ENCODE data around the gene C18orf32.
A peak's percentile ranks its signal among the peaks of the same experiment; 100 is the strongest.
"Not testable (repeated sequence)": the region's sequence is repeated elsewhere in the genome, so short reads cannot be mapped to it uniquely, and the experiment has no call there.

The C18orf32 gene

DNA sequence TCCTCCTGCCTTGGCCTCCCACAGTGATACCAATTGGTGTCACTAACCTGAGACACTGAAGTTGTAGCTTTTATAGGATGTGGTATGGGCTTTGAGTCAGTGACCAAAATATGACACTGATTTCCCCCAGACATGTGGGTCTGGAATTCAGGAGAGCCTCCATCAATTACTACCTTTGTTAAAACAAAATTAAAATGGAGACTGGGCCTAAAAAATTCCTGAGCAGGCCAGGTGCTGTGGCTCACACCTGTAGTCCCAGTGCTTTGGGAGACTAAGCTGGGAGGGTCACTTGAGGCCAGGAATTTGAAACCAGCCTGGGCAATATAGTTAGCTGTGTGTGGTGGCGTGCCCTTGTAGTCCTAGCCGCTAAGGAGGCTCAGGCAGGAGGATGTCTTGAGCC lies 37.9 kb upstream of the C18orf32 start:
- TF ChIP-seq, protein P1, sequence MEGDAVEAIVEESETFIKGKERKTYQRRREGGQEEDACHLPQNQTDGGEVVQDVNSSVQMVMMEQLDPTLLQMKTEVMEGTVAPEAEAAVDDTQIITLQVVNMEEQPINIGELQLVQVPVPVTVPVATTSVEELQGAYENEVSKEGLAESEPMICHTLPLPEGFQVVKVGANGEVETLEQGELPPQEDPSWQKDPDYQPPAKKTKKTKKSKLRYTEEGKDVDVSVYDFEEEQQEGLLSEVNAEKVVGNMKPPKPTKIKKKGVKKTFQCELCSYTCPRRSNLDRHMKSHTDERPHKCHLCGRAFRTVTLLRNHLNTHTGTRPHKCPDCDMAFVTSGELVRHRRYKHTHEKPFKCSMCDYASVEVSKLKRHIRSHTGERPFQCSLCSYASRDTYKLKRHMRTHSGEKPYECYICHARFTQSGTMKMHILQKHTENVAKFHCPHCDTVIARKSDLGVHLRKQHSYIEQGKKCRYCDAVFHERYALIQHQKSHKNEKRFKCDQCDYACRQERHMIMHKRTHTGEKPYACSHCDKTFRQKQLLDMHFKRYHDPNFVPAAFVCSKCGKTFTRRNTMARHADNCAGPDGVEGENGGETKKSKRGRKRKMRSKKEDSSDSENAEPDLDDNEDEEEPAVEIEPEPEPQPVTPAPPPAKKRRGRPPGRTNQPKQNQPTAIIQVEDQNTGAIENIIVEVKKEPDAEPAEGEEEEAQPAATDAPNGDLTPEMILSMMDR (IDR thresholded peaks at IDR 0.05; ENCODE audit: control insufficient read depth, insufficient read depth, low read depth, low read length, missing control alignments): no peak
- DNase-seq (ENCODE audit: low read depth): no peak
- no peak overlapping the region for H3K4me3 ChIP-seq (ENCODE audit: control insufficient read depth, low read depth, low read length)

DNA sequence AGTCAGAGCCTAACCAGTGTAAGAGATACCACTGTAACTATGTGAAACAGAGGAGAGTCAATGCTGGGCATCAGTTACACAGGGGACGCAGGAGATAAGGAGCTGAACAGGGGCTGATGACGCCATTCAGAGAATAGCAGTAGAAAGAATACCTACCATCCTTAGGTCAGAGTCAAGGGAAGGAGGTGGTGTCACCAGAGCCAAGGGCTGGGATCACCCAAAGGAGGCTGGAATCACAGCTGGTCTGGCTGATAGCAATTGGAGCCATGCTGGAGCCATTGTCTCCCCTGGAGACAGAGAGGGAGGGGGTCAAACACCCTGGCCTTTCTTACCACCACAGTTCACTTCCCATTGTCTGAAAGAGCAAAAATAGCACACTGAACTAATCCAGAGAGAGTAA lies 37.3 kb upstream of the C18orf32 start:
- H3K4me3 ChIP-seq (ENCODE audit: control insufficient read depth, low read depth, low read length): no peak overlapping the region
- DNase-seq (ENCODE audit: low read depth): no peak
- TF ChIP-seq, protein P1 (IDR thresholded peaks at IDR 0.05; ENCODE audit: control insufficient read depth, insufficient read depth, low read depth, low read length, missing control alignments): no peak

DNA sequence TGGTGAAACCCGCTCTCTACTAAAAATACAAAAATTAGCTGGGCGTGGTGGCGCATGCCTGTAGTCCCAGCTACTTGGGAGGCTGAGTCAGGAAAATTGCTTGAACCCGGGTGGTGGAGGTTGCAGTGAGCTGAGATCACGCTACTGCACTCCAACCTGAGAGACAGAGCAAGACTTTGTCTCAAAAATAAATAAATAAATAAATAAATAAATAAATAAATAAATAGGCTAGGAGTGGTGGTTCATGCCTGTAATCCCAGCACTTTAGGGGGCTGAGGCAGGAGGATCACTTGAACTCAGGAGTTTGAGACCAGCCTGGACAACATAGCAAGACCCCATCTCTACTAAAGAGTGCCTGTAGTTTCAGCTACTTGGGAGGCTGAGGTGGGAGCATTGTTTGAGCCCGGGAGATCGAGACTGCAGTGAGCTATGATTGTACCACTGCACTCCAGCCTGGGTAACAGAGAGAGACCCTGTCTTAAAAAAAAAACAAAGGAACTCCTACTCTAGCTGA lies 36.6 kb upstream of the C18orf32 start:
- H3K4me3 ChIP-seq (ENCODE audit: control insufficient read depth, low read depth, low read length); DNase-seq (ENCODE audit: low read depth): not testable (repeated sequence)

DNA sequence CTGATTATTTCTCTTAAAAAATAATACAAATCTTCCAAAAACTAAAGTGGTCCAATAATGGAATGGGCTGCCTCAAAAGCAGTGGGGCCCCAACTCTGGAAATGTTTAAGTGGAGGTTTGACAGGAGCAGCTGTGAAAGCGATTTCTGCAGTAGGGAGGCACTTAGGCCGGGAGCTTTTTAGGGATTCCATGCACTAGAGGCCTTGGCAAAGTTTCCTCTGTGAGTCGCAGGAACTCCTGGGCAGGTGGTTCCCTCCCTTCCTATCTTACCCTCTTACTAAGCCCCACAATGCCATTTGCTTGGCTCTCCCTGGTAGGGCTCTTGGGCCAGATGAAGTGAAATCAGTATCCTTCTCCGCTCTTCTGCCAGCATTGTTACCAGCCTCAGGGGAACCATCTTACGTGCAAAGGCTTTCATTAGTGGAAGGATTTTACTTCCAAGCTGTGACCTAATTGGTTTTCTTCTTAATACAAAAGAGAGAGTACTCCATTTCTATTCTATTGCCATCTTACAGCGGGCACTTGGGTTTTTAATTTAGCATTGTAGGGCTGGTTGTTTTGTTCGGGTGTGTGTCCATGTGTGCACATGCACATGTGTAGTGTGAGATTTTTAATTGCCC lies 34.3 kb upstream of the C18orf32 start:
- TF ChIP-seq, protein P1 (IDR thresholded peaks at IDR 0.05; ENCODE audit: control insufficient read depth, insufficient read depth, low read depth, low read length, missing control alignments): no peak
- DNase-seq (ENCODE audit: low read depth): no peak
- no peak overlapping the region for H3K4me3 ChIP-seq (ENCODE audit: control insufficient read depth, low read depth, low read length)

DNA sequence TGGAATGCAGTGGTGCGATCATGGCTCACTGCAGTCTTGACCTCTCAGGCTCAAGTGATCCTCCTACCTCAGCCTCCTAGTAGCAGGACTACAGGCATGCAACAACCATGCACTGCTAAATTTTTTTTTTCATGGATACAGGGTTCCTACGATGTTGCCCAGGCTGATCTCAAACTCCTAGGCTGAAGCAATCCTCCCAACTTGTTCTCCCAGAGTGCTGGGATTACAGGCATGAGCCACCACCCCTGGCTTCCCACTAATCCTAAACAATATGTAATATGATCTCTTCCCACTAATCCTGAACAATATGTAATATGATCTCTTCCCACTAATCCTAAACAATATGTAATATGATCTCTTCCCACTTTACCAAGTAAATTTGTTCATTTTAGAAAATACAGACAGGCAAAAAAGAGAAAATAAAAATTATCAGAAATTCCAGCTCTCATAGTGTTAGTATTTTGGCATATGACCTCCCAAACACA lies 33.7 kb upstream of the C18orf32 start:
- peak; percentile 1 for DNase-seq (ENCODE audit: low read depth)
- H3K4me3 ChIP-seq (ENCODE audit: control insufficient read depth, low read depth, low read length): no peak overlapping the region
- TF ChIP-seq, protein P1 (IDR thresholded peaks at IDR 0.05; ENCODE audit: control insufficient read depth, insufficient read depth, low read depth, low read length, missing control alignments): no peak

DNA sequence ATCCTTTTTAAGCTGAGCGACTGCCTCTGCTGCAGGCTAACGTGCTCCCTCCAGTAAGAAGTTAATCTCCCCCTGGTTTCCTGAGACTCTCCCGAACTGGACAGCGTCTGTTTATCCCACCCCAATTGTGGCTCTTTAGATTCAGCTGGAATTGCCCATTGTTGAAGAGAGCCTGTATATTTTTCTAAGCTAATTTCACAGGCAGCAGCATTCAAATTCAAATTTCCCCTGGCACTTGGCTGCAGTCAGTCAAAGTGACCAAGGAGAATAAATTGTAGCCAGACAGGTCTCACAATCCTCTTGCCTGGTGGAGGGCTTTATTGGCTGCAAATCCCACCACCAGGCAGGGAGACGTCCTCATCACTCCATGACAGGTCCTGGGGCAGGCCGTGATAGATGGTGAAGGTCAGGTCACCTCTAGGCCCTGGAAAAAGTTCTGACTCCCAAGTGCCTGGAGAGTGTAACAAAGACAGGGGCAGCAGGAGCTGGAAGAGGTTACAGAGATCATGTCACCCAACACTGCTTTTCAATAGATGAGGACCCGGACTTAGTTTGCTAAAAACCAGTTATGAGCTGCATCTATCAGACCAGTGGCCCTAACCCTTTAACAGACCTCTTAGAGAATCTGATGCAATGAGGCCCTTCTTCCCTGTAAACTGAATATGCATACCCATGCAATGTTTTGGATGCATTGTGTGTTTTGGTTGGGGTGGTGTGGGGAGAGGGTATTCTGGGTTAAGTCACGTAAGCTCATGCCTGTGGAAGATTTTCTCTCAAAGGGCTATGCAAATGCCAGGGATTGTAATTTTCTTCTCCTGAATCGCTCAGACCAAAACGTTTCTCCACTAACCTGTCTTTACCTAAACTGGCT lies 32.3 kb upstream of the C18orf32 start:
- H3K4me3 ChIP-seq (ENCODE audit: control insufficient read depth, low read depth, low read length): no peak overlapping the region
- TF ChIP-seq, protein P1 (IDR thresholded peaks at IDR 0.05; ENCODE audit: control insufficient read depth, insufficient read depth, low read depth, low read length, missing control alignments): no peak
- DNase-seq (ENCODE audit: low read depth): no peak

DNA sequence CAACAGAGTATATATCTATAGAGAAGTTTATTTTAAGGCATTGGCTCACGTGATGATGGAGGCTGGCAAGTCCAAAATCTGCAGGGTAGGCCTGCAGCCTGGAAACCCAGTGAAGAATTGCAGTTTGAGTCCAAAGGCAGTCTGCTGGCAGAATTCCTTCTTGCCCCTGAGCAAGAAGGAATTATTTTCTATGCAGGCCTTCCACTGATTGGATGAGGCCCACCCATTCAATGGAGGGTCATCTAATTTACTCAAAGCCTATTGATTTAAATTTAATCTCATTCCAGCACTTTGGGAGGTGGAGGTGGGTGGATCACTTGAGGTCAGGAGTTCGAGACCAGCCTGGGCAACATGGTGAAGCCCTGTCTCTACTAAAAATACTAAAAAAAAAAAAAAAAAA lies 30.4 kb upstream of the C18orf32 start:
- TF ChIP-seq, protein P1 (IDR thresholded peaks at IDR 0.05; ENCODE audit: control insufficient read depth, insufficient read depth, low read depth, low read length, missing control alignments): no peak
- H3K4me3 ChIP-seq (ENCODE audit: control insufficient read depth, low read depth, low read length): no peak overlapping the region
- DNase-seq (ENCODE audit: low read depth): no peak

All from AG09309 (cell line).